HAP-1 (cell line): ENCODE measurements around the gene ANKRD34A.

ENCODE experiments used
- DNase-seq, 2 experiments: peaks; one replicate each; pipeline ENCODE4 v3.0.0-alpha.2; 2016 to 2020; ENCODE audit warnings: low spot score in 2 of 2
- H3K27me3 ChIP-seq: fragments of 250-450 bp; sonication (Bioruptor Pico); 2 replicates; pipeline ENCODE4 v1.5.1; 2020; ENCODE audit warnings: low read depth, mild to moderate bottlenecking, moderate library complexity
- H3K36me3 ChIP-seq: fragments of 250-450 bp; sonication (Bioruptor Pico); replicated peaks from 2 replicates; pipeline ENCODE4 v1.5.1; 2020; ENCODE audit warnings: mild to moderate bottlenecking
- H3K4me1 ChIP-seq: fragments of 250-450 bp; sonication (Bioruptor Pico); 2 replicates; pipeline ENCODE4 v1.5.1; 2020; ENCODE audit warnings: mild to moderate bottlenecking
- H3K4me3 ChIP-seq: fragments of 250-450 bp; sonication (Bioruptor Pico); 2 replicates; pipeline ENCODE4 v1.5.1; 2020; ENCODE audit warnings: mild to moderate bottlenecking, moderate library complexity
- H3K9me3 ChIP-seq: fragments of 250-450 bp; sonication (Bioruptor Pico); 2 replicates; pipeline ENCODE4 v1.5.1; 2020; ENCODE audit warnings: mild to moderate bottlenecking, moderate library complexity
- in situ Hi-C: fragments of 300-500 bp; cut with MboI; formaldehyde crosslinking; loops from 3 replicates; pipeline ENCODE4 v1.14.3; 2020; ENCODE audit warnings: low sequenced_read_pairs, inconsistent platforms, mixed read lengths

Gene ANKRD34A

GRCh38 chr1:145956781-145957442 lies 7.5 kb downstream of the ANKRD34A start:
- Histone ChIP-seq H3K4me3 (peak overlapping the region; percentile 46), H3K36me3 (no peaks in the 10 kb centered on the region), H3K4me1 (peaks cover 28% of the 10 kb centered on the region), H3K27me3 (no peaks in the 10 kb centered on the region), H3K9me3 (no peaks in the 10 kb centered on the region)
- peak in 1 of 2 experiments; percentile 87 for DNase-seq
- in situ Hi-C loops = no loop called here

DNA sequence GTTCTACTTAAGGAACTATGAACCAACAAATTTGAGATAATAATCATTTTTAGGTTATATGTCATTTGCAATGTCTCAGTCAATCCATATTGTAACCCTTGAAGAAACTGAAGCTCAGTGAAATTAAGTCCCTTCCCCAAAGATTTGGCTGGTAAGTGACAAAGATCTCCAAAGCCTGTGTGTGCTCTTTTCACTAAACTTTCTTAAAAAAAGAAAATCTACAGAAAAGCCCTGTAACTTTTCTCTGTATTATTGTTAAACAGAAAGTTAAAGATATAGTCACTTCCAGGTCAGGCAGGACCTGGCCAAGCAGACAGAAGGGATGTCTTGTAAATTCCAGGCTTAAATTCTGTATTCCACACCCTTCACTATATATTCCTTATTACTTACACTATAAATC lies 8.0 kb downstream of the ANKRD34A start:
- Histone ChIP-seq H3K9me3 (no peaks in the 10 kb centered on the region), H3K4me1 (peaks cover 23% of the 10 kb centered on the region), H3K36me3 (no peaks in the 10 kb centered on the region), H3K4me3 (peak overlapping the region; percentile 46), H3K27me3 (no peaks in the 10 kb centered on the region)
- no peak for DNase-seq
- in situ Hi-C loops = no loop called here

DNA sequence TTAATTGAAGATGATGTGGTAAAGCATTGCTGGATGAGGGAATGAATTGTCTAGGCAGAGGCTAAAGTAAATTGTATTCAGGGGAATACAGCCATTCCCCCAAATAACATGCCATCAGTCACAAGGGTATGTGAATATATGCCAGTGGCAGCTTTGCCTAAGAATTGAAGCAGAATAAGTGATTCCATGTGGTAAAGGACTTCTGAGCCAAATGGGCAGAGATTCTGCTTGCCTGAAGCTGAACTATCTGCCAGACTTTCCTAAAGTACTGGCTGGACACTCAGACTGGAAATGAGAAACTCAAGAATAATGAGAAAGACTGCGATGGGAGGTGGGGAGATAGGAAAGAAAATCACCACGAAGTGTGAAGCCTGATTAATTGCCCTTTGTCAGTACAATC lies 8.9 kb downstream of the ANKRD34A start:
- Histone ChIP-seq H3K4me3 (no peak overlapping the region), H3K27me3 (no peaks in the 10 kb centered on the region), H3K36me3 (no peaks in the 10 kb centered on the region; the same call in 1 of the 2 replicates), H3K9me3 (no peaks in the 10 kb centered on the region), H3K4me1 (peaks cover 16% of the 10 kb centered on the region)
- in situ Hi-C loops = no loop called here
- no peak for DNase-seq

- no peaks in the 10 kb centered on the region for H3K9me3 ChIP-seq
- DNase-seq = no peak
- no peaks in the 10 kb centered on the region; the same call in 1 of the 2 replicates for H3K36me3 ChIP-seq
- no peaks in the 10 kb centered on the region for H3K27me3 ChIP-seq
- no peak overlapping the region for H3K4me3 ChIP-seq
- in situ Hi-C loops = no loop called here
- peaks cover 16% of the 10 kb centered on the region for H3K4me1 ChIP-seq
Measured at GRCh38 chr1:145953861-145954260, 10.5 kb downstream of the ANKRD34A start.

GRCh38 chr1:145952903-145953302 lies 11.5 kb downstream of the ANKRD34A start:
- Histone ChIP-seq H3K36me3 (no peaks in the 10 kb centered on the region; the same call in 1 of the 2 replicates), H3K9me3 (no peaks in the 10 kb centered on the region), H3K27me3 (no peaks in the 10 kb centered on the region), H3K4me1 (peaks cover 10% of the 10 kb centered on the region), H3K4me3 (no peak overlapping the region)
- in situ Hi-C loops = no loop called here
- no peak for DNase-seq

DNA sequence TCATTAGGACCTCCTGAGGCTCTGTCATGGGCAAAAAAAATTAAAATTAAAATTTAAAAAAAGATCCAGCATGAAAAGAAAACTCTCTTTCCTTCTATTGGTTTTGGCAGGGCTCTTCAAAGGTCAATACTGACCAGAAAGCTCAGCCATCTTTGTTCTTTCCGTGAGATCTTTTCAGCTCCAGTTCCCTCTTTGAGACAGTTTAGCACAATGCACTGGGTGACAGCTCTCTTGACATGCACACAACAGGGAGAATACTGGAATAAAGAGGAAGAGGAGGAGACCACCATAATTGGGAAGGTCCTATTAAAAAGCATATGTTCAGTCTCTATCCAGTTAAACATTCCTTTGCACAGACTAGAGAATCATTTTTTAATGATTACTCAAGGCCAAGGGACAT lies 12.8 kb downstream of the ANKRD34A start:
- no peak overlapping the region for H3K4me3 ChIP-seq
- peaks cover 6% of the 10 kb centered on the region for H3K4me1 ChIP-seq
- in situ Hi-C loops = no loop called here
- H3K27me3 ChIP-seq = no peaks in the 10 kb centered on the region
- no peak for DNase-seq
- H3K9me3 ChIP-seq = no peaks in the 10 kb centered on the region
- H3K36me3 ChIP-seq = peaks cover 9% of the 10 kb centered on the region

GRCh38 chr1:145949219-145949618 lies 15.2 kb downstream of the ANKRD34A start:
- H3K27me3 ChIP-seq = no peaks in the 10 kb centered on the region

DNA sequence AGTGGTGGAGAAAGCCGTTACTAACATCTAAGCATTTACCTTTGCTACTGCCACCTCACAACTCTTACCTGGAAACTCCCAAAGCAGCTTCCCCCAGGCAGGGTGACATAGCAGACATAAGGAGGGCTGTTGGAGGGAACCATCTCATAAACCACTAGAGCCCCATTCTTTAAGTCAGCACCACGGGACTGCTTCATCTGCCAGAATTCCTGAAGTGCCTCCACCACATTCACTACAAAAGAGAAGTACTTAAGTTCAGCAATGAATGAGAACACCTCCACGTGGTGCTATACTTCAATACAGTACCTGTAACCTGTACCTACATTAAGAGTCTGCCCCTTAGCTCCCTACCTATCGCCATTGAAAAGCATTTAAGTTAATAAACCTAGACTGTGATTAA lies 16.8 kb downstream of the ANKRD34A start:
- in situ Hi-C loops = no loop called here
- no peak for DNase-seq
- no peak overlapping the region for H3K4me3 ChIP-seq
- H3K4me1 ChIP-seq = no peaks in the 10 kb centered on the region; the same call in 1 of the 2 replicates
- H3K36me3 ChIP-seq = peaks cover 12% of the 10 kb centered on the region
- no peaks in the 10 kb centered on the region for H3K9me3 ChIP-seq
- H3K27me3 ChIP-seq = no peaks in the 10 kb centered on the region

More at GRCh38 chr1:145949219-145949618, 15.2 kb downstream of the ANKRD34A start:
- DNase-seq = no peak
- Histone ChIP-seq H3K36me3 (peaks cover 12% of the 10 kb centered on the region), H3K9me3 (no peaks in the 10 kb centered on the region), H3K4me1 (no peaks in the 10 kb centered on the region; the same call in 1 of the 2 replicates), H3K4me3 (no peak overlapping the region)
- in situ Hi-C loops = no loop called here

- Histone ChIP-seq H3K36me3 (peaks cover 12% of the 10 kb centered on the region), H3K4me1 (no peaks in the 10 kb centered on the region), H3K9me3 (no peaks in the 10 kb centered on the region), H3K4me3 (no peak overlapping the region), H3K27me3 (no peaks in the 10 kb centered on the region)
- DNase-seq = no peak
- in situ Hi-C loops = no loop called here
Measured at GRCh38 chr1:145946477-145946986, 17.8 kb downstream of the ANKRD34A start.

GRCh38 chr1:145944532-145944931 lies 19.8 kb downstream of the ANKRD34A start:
- DNase-seq = no peak
- Histone ChIP-seq H3K36me3 (peaks cover 12% of the 10 kb centered on the region), H3K4me3 (no peak overlapping the region), H3K4me1 (no peaks in the 10 kb centered on the region), H3K27me3 (no peaks in the 10 kb centered on the region), H3K9me3 (no peaks in the 10 kb centered on the region)
- in situ Hi-C loops = no loop called here

DNA sequence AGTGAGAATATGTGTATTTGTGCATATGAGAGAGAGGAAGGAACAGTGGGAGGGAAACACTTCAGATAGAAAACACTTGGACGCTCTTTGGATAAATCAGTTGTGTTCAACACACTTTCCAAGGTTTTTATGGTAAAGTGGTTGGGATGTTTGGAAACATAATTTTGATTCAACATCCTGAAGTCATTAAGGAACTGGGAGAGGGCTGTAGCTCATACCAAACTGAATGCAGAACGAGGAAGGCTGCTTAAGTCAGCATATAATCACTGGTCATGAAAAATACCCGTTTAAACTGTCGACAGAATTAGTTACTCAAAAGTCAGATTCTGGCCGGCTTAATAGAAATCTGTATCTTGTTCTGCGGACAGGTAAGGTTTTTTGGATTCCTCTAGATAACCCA lies 21.5 kb downstream of the ANKRD34A start:
- H3K4me3 ChIP-seq = no peak overlapping the region
- DNase-seq = no peak
- H3K27me3 ChIP-seq = no peaks in the 10 kb centered on the region
- peaks cover 12% of the 10 kb centered on the region for H3K36me3 ChIP-seq
- in situ Hi-C loops = no loop called here
- H3K4me1 ChIP-seq = no peaks in the 10 kb centered on the region
- H3K9me3 ChIP-seq = no peaks in the 10 kb centered on the region

GRCh38 chr1:145942405-145942804 lies 22.0 kb downstream of the ANKRD34A start:
- Histone ChIP-seq H3K4me1 (no peaks in the 10 kb centered on the region), H3K27me3 (no peaks in the 10 kb centered on the region), H3K9me3 (no peaks in the 10 kb centered on the region), H3K4me3 (no peak overlapping the region), H3K36me3 (peaks cover 12% of the 10 kb centered on the region)
- in situ Hi-C loops = no loop called here
- no peak for DNase-seq

- no peak for DNase-seq
- Histone ChIP-seq H3K27me3 (no peaks in the 10 kb centered on the region), H3K36me3 (peaks cover 11% of the 10 kb centered on the region), H3K4me1 (peaks cover 14% of the 10 kb centered on the region), H3K4me3 (no peak overlapping the region), H3K9me3 (no peaks in the 10 kb centered on the region)
- in situ Hi-C loops = no loop called here
Measured at GRCh38 chr1:145937436-145937835, 26.9 kb downstream of the ANKRD34A start.

DNA sequence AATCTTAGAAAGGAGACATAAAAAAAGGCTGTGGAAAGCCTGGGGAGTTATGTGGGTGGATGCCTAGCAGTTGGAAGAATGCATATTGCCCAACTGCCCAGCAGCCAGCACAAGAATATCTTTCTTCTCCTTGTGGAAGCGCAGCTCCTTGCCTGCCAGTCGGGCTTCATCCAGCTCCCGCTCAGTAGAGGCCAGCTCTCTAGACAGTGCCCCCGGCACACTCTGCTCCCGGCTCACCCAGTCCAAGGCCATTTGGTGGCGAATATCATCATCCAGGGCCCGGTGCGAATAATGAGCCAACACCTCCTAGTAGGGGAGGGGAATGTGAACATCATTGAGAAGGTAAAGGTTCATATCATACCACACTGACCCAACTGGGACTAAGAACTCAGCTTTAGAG lies 28.1 kb downstream of the ANKRD34A start:
- peaks cover 17% of the 10 kb centered on the region for H3K4me1 ChIP-seq
- in situ Hi-C loops = no loop called here
- no peaks in the 10 kb centered on the region for H3K9me3 ChIP-seq

More for the DNA sequence above, 28.1 kb downstream of the ANKRD34A start:
- DNase-seq = no peak
- H3K4me3 ChIP-seq = no peak overlapping the region
- H3K36me3 ChIP-seq = peaks cover 11% of the 10 kb centered on the region
- H3K27me3 ChIP-seq = no peaks in the 10 kb centered on the region
